HepG2 (cell line): ENCODE results near the gene HEXD. TPM values are rescaled to one million over a fixed set of nuclear protein-coding genes. Genes with fewer than 3 reads are reported as not detected.

Experiments
- ATAC-seq: fragments of 200-7000 bp; cut with Tn5 transposase; 3 replicates; pipeline ENCODE4 v1.9.1; 2020; ENCODE audit warnings: mild to moderate bottlenecking, moderate library complexity
- BruUV-seq: library from RNA; stranded (reverse); fragments of 400-500 nt; replicated peaks from 2 replicates; lab custom pipeline; 2021; lab: Mats Ljungman, UMichigan
- CTCF ChIA-PET: fragments of 300-600 bp; formaldehyde crosslinking; extraction: SDS; loops from one replicate; lab custom pipeline; 2021; ENCODE audit warnings: low total read pairs, inconsistent platforms, low intra/inter-chr PET ratio; lab: Yijun Ruan, JAX
- POLR2A ChIA-PET: fragments of 350-600 bp; sonication (Branson Sonifier 250); formaldehyde crosslinking; loops from one replicate; lab custom pipeline; 2020; ENCODE audit warnings: antibody characterized with exemption, inconsistent platforms; lab: Yijun Ruan, JAX
- DNase-seq: peaks from one replicate; pipeline ENCODE4 v3.0.0-alpha.2; 2015; ENCODE audit warnings: low spot score
- FAIRE-seq: peaks from 3 replicates; lab custom pipeline; 2011; peaks lifted over from hg19 to GRCh38; lab: Jason Lieb, UNC
- H2AFZ ChIP-seq: one replicate; pipeline ENCODE4 v1.6.1; 2011; ENCODE audit warnings: low read length, inconsistent platforms
- H3K27ac ChIP-seq: fragments of 300-600 bp; 3 replicates; pipeline ENCODE4 v1.8.0; 2011; ENCODE audit warnings: mixed run types, mild to moderate bottlenecking, mixed read lengths, low read length, inconsistent platforms; ENCODE audit not compliant: insufficient read depth; ENCODE audit errors: extremely low read length
- H3K27me3 ChIP-seq, 2 experiments: fragments of 200-600 bp in 1 of 2; 2 replicates in 1 of 2; 3 replicates in 1 of 2; pipeline versions ENCODE4 v1.6.0 to v1.8.0; 2011; ENCODE audit warnings: low read length in 2 of 2, mild to moderate bottlenecking in 2 of 2, moderate library complexity in 2 of 2, inconsistent platforms in 1 of 2; ENCODE audit not compliant: insufficient read depth in 2 of 2, control insufficient read depth in 1 of 2
- H3K36me3 ChIP-seq, 2 experiments: fragments of 200-600 bp in 1 of 2; replicated peaks in 1 of 2; 2 replicates in 1 of 2; 3 replicates in 1 of 2; pipeline versions ENCODE4 v1.5.1 to v1.8.0; 2011; ENCODE audit warnings: low read length in 2 of 2, inconsistent platforms in 1 of 2; ENCODE audit not compliant: insufficient read depth in 2 of 2, control insufficient read depth in 1 of 2
- H3K4me1 ChIP-seq: 2 replicates; pipeline ENCODE4 v1.5.1; 2012; ENCODE audit warnings: low read length, inconsistent platforms; ENCODE audit not compliant: insufficient read depth
- H3K4me2 ChIP-seq: 2 replicates; pipeline ENCODE4 v1.6.0; 2011; ENCODE audit warnings: low read depth, low read length, inconsistent platforms
- H3K4me3 ChIP-seq, 3 experiments: fragments of 200-600 bp in 1 of 3; sonication (generic), shearing (Covaris generic) in 1 of 3; replicated peaks in 1 of 3; 2 replicates each; pipeline ENCODE4 v1.5.1; 2011 to 2016; ENCODE audit warnings: low read length in 3 of 3, inconsistent platforms in 2 of 3, low read depth in 2 of 3, mild to moderate bottlenecking in 2 of 3, control low read depth in 1 of 3, mixed read lengths in 1 of 3; ENCODE audit not compliant: insufficient read depth in 1 of 3
- H3K79me2 ChIP-seq: one replicate; pipeline ENCODE4 v1.6.1; 2011; ENCODE audit warnings: low read length, inconsistent platforms; ENCODE audit not compliant: insufficient read depth
- H3K9ac ChIP-seq: 2 replicates; pipeline ENCODE4 v1.6.0; 2011; ENCODE audit warnings: mild to moderate bottlenecking, low read depth, low read length, inconsistent platforms; ENCODE audit not compliant: insufficient read depth
- H3K9me3 ChIP-seq: 2 replicates; pipeline ENCODE4 v1.5.1; 2012; ENCODE audit warnings: mild to moderate bottlenecking, low read length
- H4K20me1 ChIP-seq: 2 replicates; pipeline ENCODE4 v1.6.0; 2011; ENCODE audit warnings: inconsistent platforms, mild to moderate bottlenecking, low read length, moderate library complexity; ENCODE audit not compliant: insufficient read depth
- BCL6 ChIP-seq: IDR thresholded peaks from 2 replicates; pipeline ENCODE4 v1.6.1; 2016; ENCODE audit warnings: missing genetic modification reagents, missing compliant biosample characterization
- CREB1 ChIP-seq, 2 experiments: fragments of 450-650 bp in 1 of 2; IDR thresholded peaks; 2 replicates each; pipeline ENCODE4 v1.6.1; 2016 to 2017; ENCODE audit warnings: control low read depth in 1 of 2, mild to moderate bottlenecking in 1 of 2, missing compliant biosample characterization in 1 of 2, missing genetic modification characterization in 1 of 2
- MAZ ChIP-seq, 2 experiments: sonication (generic) in 1 of 2; formaldehyde crosslinking in 1 of 2; IDR thresholded peaks; 2 replicates each; pipeline versions ENCODE4 v1.5.0 to v1.6.1; 2012 to 2020; ENCODE audit warnings: low read depth in 2 of 2, mild to moderate bottlenecking in 2 of 2, borderline replicate concordance in 1 of 2, improper control_type of control experiment in 1 of 2, low read length in 1 of 2, missing genetic modification reagents in 1 of 2, moderate library complexity in 1 of 2
- MIER2 ChIP-seq: IDR thresholded peaks from 2 replicates; pipeline ENCODE4 v1.6.1; 2016; ENCODE audit warnings: missing biosample characterization, missing genetic modification reagents
- NFE2 ChIP-seq: sonication (generic); formaldehyde crosslinking; IDR thresholded peaks from 2 replicates; pipeline ENCODE4 v1.4.0; 2020; ENCODE audit warnings: missing genetic modification reagents
- NFYB ChIP-seq: sonication (generic); formaldehyde crosslinking; IDR thresholded peaks from 2 replicates; pipeline ENCODE4 v1.4.0; 2020; ENCODE audit warnings: missing genetic modification reagents
- PLRG1 ChIP-seq: fragments of 450-650 bp; conservative IDR thresholded peaks from 2 replicates; pipeline ENCODE4 v1.6.1; 2016
- PPARG ChIP-seq: conservative IDR thresholded peaks from 2 replicates; pipeline ENCODE4 v1.6.1; 2016; ENCODE audit warnings: missing biosample characterization, missing genetic modification reagents
- SETDB1 ChIP-seq: sonication (generic); formaldehyde crosslinking; IDR thresholded peaks from 2 replicates; pipeline ENCODE4 v1.5.1; 2020; ENCODE audit warnings: missing genetic modification reagents, mild to moderate bottlenecking, borderline replicate concordance
- TCF7 ChIP-seq: sonication (generic); IDR thresholded peaks from 2 replicates; pipeline ENCODE4 v1.6.1; 2016; ENCODE audit warnings: antibody characterized with exemption, low read depth
- ZNF264 ChIP-seq: sonication (generic); formaldehyde crosslinking; IDR thresholded peaks from 2 replicates; pipeline ENCODE4 v1.4.0; 2020; ENCODE audit warnings: missing genetic modification reagents
- ZNF576 ChIP-seq: sonication (generic); formaldehyde crosslinking; IDR thresholded peaks from 2 replicates; pipeline ENCODE4 v1.4.0; 2020; ENCODE audit warnings: mild to moderate bottlenecking, missing genetic modification reagents
- ZNF598 ChIP-seq: sonication (generic); formaldehyde crosslinking; IDR thresholded peaks from 2 replicates; pipeline ENCODE4 v1.5.1; 2020; ENCODE audit warnings: mild to moderate bottlenecking, missing genetic modification reagents, borderline replicate concordance
- ZNF841 ChIP-seq: sonication (generic); formaldehyde crosslinking; IDR thresholded peaks from 2 replicates; pipeline ENCODE4 v1.8.1; 2023; ENCODE audit warnings: missing genetic modification reagents, borderline replicate concordance
- WGBS: methylation state at CpG from one replicate; pipeline ENCODE4 v1.1.6; 2017; ENCODE audit warnings: low lambda C conversion rate; 5-methylcytosine and 5-hydroxymethylcytosine counted together
- in situ Hi-C: cut with HindIII; loops from 2 replicates; pipeline ENCODE4 v1.10.0; 2017; ENCODE audit warnings: low pct_unique_long_range_greater_than_20kb; ENCODE audit not compliant: extremely low pct_ligation_motif_present
- intact Hi-C: fragments of 100-400 bp; cut with micrococcal nuclease; formaldehyde crosslinking; loops from one replicate; pipeline ENCODE4 v1.10.0; 2022; ENCODE audit not compliant: unreplicated experiment
- polyA plus RNA-seq, 8 experiments: library from polyadenylated mRNA; depleted of rRNA in 3 of 8; stranded (reverse) in 7 of 8; unstranded in 1 of 8; fragments of >200 nt; fragmentation: Illumina TruSeq in 4 of 8; extraction: Trizol in 4 of 8; gene quantifications; 2 replicates each; pipeline versions ENCODE4 v1.2.1 to v1.2.3, GENCODE V29; 2011 to 2016; ENCODE audit warnings: low read depth in 4 of 8, missing spikeins in 1 of 8, mixed read lengths in 1 of 8; ENCODE audit not compliant: insufficient read depth in 1 of 8
- total RNA-seq, 5 experiments: library from RNA; depleted of rRNA; stranded (reverse); fragments of >200 nt; fragmentation: Illumina TruSeq; extraction: Trizol; gene quantifications; 2 replicates each; pipeline ENCODE4 v1.2.3, GENCODE V29; 2016; ENCODE audit warnings: low read depth in 1 of 5

Gene HEXD
- total and polyA plus RNA-seq, 2 of the 13 experiments (the other 11 are each of a cell fraction or from before 2014, with no cell fraction given) = 22.3 to 41.8 TPM

GRCh38 chr17:82405051-82405450 lies 13.1 kb upstream of the HEXD start:
- CTCF ChIA-PET = no interaction called here
- TF ChIP-seq NFE2 (CRISPR knock-in tag) = no peak
- TF ChIP-seq MAZ (IDR thresholded peaks at IDR 0.05; ENCODE audit: borderline replicate concordance, low read depth, low read length) = no peak
- no peak for TF ChIP-seq MAZ (CRISPR knock-in tag; IDR thresholded peaks at IDR 0.05; ENCODE audit: low read depth)
- no peak for TF ChIP-seq ZNF264 (CRISPR knock-in tag)
- TF ChIP-seq MIER2 (CRISPR knock-in tag) = no peak
- TF ChIP-seq ZNF841 (CRISPR knock-in tag) = no peak
- no peak for TF ChIP-seq ZNF598 (CRISPR knock-in tag)
- TF ChIP-seq TCF7 = no peak
- TF ChIP-seq ZNF576 (CRISPR knock-in tag) = no peak
- TF ChIP-seq NFYB = no peak
- no peak for TF ChIP-seq CREB1 (IDR thresholded peaks at IDR 0.05)
- TF ChIP-seq CREB1 (CRISPR knock-in tag; IDR thresholded peaks at IDR 0.05) = no peak
- TF ChIP-seq BCL6 (CRISPR knock-in tag) = no peak
- TF ChIP-seq SETDB1 (CRISPR knock-in tag) = no peak
- no peak for TF ChIP-seq PPARG (CRISPR knock-in tag)
- no peak for TF ChIP-seq PLRG1
- no peak for FAIRE-seq

More at GRCh38 chr17:82405051-82405450, 13.1 kb upstream of the HEXD start:
- POLR2A ChIA-PET = no interaction called here
- DNase-seq (no peak), ATAC-seq (no peak)
- Histone ChIP-seq H3K79me2 (no peaks in the 10 kb centered on the region), H3K4me3 (no peak overlapping the region), H3K36me3 (peaks cover 18 to 20% of the 10 kb centered on the region in 2 experiments; a peak in 4 of 5 replicates), H3K4me1 (peaks cover 21% of the 10 kb centered on the region), H3K27me3 (no peaks in the 10 kb centered on the region), H3K27ac (no peak overlapping the region), H3K9ac (no peak overlapping the region), H3K4me2 (no peak overlapping the region), H4K20me1 (no peaks in the 10 kb centered on the region), H2AFZ (no peak overlapping the region), H3K9me3 (no peaks in the 10 kb centered on the region)
- in situ Hi-C loops = no loop called here
- no TSS peak for BruUV-seq
- WGBS = 97% methylated on average over 14 of the region's 14 CpGs
- intact Hi-C loops = no loop called here
